Activated naive CD4-positive, alpha-beta T cell treated with anti-CD3 and anti-CD28 coated beads, Interleukin-2, amount 50 U/mL, for 72 hours (primary cell): Measurements from ENCODE around the gene ITGB7. TPM values are rescaled to one million over a fixed set of nuclear protein-coding genes. Genes with fewer than 3 reads are reported as not detected.

ENCODE experiments used
- ATAC-seq, 2 donors: fragments of 150-1000 bp; cut with Tn5 transposase; 2 replicates each; pipeline ENCODE4 v1.10.0; 2021; ENCODE audit warnings: mild to moderate bottlenecking in 2 of 2, moderate library complexity in 2 of 2
- DNase-seq, 2 donors: peaks; one replicate each; pipeline ENCODE4 v3.0.0; 2021 to 2022; ENCODE audit warnings: low spot score in 2 of 2
- H3K27ac Mint-ChIP-seq, 2 donors: one replicate each; pipeline ENCODE4 v1.8.0; 2022; ENCODE audit warnings: mild to moderate bottlenecking in 2 of 2, mixed read lengths in 2 of 2
- H3K36me3 Mint-ChIP-seq, 2 donors: one replicate each; pipeline ENCODE4 v1.8.0; 2022; ENCODE audit warnings: mixed read lengths in 2 of 2
- H3K9me3 Mint-ChIP-seq, 2 donors: one replicate each; pipeline ENCODE4 v1.8.0; 2022; ENCODE audit warnings: mixed read lengths in 2 of 2
- total RNA-seq, 2 donors: library from RNA; stranded (reverse); gene quantifications; one replicate each; pipeline ENCODE4 v1.2.3, GENCODE V29; 2022

ITGB7 gene
- total RNA-seq, 2 donors from 2014 or later, result 71.4 to 76.3 TPM

GRCh38 chr12:53161119-53161911, 45.7 kb downstream of the ITGB7 start:
- Mint-ChIP-seq H3K9me3 (no peaks in the 10 kb centered on the region), H3K27ac (no peak overlapping the region), H3K36me3 (no peaks in the 10 kb centered on the region)
- ATAC-seq (no peak), DNase-seq (no peak)

- H3K27ac Mint-ChIP-seq, result peak overlapping the region in 1 of 2 donors; percentile 33
- H3K9me3 Mint-ChIP-seq, result no peaks in the 10 kb centered on the region
- ATAC-seq (no peak), DNase-seq (no peak)
- H3K36me3 Mint-ChIP-seq, result no peaks in the 10 kb centered on the region
Observed at GRCh38 chr12:53160673-53161072, 46.4 kb downstream of the ITGB7 start.

DNA sequence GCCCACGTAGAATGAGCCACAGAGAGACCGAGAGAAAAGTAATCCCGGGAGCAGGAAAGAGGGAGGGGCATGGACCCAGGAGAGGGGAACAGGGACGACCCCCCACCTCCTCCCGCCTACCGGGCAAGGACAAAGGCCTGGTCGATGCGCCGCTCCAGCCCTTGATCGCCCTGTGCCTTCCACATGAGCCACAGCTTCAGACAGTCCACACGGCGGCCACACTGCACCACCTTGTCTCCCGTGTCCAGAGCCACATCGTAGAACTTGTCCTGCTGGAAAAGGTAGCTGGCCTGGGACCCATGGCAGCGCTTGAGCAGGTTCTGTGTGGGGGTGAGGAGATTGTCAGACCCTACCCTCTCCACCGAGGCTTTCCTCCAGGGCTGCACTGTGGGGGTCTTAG, 47.1 kb downstream of the ITGB7 start:
- DNase-seq (no peak), ATAC-seq (no peak)
- Mint-ChIP-seq H3K9me3 (no peaks in the 10 kb centered on the region), H3K27ac (peak overlapping the region in 1 of 2 donors; percentile 53), H3K36me3 (no peaks in the 10 kb centered on the region)

DNA sequence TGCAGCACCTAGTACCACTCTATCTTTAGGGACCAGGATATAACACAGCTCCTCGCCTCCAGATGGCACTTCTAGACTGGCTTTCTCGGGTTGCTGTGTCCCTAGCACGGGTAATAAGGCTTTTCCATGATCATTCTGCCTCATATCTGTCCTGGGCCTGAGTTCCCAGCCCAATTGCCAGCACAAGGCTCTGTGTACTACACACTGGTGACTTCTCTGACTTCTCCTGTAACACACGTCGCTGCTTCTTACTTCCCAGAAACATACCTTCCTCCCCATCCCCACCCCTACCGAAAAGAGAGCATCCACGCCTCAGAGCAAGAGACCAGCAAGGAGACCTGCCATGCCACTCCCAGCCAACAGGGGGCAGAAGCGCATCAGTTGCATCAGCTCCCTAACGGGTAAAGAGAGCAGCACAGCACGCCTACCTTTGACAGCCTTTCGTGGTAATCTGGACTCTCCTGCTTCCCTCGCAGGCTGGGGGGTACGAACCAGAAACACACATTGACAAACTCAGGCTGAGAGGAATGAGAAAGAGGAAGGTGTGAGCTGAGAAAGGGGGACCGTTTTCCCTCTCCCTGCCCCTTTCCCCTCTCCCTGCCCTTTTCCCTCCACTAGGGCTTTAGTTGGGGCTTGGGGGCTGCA, 47.7 kb downstream of the ITGB7 start:
- Mint-ChIP-seq H3K9me3 (no peaks in the 10 kb centered on the region), H3K36me3 (no peaks in the 10 kb centered on the region), H3K27ac (peak overlapping the region; percentile 53 to 79)
- DNase-seq (peak; percentile 85 to 96), ATAC-seq (peak; percentile 98)

DNA sequence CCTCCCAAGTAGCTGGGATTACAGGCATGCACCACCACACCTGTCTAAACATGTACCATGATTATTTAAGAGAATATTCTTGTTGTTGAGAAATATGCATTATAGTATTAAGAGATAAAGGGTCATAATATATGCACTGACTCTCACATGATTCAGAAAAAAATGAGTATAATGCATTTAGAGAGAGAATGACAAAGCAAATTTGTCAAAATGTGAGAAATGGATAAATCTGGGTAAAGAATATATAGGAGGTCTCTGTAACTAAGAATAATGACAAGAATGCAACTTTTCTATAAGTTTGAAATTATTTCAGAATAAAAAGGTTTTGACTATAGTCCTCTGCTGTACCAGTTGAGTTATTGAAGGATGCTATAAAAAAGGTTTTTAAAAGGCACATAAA, 54.7 kb downstream of the ITGB7 start:
- DNase-seq (no peak), ATAC-seq (no peak)
- Mint-ChIP-seq H3K36me3 (no peaks in the 10 kb centered on the region), H3K27ac (no peak overlapping the region), H3K9me3 (no peaks in the 10 kb centered on the region)

- no peaks in the 10 kb centered on the region for H3K36me3 Mint-ChIP-seq
- no peak for ATAC-seq
Observed at GRCh38 chr12:53151039-53151438, 56.0 kb downstream of the ITGB7 start.

GRCh38 chr12:53147653-53148052, 59.4 kb downstream of the ITGB7 start:
- Mint-ChIP-seq H3K27ac (no peak overlapping the region), H3K9me3 (no peaks in the 10 kb centered on the region), H3K36me3 (no peaks in the 10 kb centered on the region)
- no peak for ATAC-seq
- no peak for DNase-seq

More at GRCh38 chr12:53151039-53151438, 56.0 kb downstream of the ITGB7 start:
- Mint-ChIP-seq H3K9me3 (no peaks in the 10 kb centered on the region), H3K27ac (no peak overlapping the region)
- no peak for DNase-seq

GRCh38 chr12:53147181-53147580, 59.9 kb downstream of the ITGB7 start:
- DNase-seq, result no peak
- ATAC-seq, result no peak
- Mint-ChIP-seq H3K27ac (no peak overlapping the region), H3K9me3 (no peaks in the 10 kb centered on the region), H3K36me3 (no peaks in the 10 kb centered on the region)

DNA sequence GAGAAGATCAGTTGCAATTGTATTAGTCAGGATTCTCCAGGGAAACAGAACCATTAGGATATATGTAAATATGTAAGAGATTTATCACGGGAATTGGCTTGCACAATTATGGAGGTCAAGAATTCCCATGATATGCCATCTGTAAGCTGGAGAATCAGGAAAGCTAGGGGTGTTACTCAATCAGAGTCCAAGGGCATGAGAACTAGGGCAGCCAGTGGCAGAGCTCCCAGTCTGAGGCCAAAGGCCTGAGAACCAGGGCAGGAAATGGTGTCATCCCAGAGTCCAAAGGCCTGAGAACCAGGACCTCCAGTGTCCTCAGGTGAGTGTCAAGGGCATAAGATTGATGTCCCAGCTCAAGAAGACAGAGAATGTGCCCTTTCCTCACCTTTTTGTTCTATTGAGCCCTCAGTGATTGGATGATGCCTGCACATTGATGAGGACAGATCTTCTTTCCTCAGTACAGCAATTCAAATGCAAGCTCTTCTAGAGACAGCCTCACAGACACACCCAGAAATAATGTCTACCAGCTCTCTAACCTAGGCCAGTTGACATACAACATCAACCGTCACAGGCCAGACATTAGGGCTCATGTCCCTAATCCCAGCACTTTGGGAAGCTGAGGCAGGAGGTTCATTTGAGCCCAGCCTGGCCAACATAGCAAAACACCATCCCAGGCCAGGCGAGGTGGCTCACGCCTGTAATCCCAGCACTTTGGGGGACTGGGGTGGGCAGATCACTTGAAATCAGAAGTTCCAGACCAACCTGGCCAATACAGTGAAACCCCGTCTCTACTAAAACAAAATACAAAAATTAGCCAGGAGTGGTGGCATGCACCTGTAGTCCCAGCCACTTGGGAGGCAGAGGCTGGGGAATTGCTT, 61.4 kb downstream of the ITGB7 start:
- no peak overlapping the region for H3K27ac Mint-ChIP-seq
- DNase-seq, result no peak
- no peak for ATAC-seq

GRCh38 chr12:53143355-53143754, 63.7 kb downstream of the ITGB7 start:
- DNase-seq (no peak), ATAC-seq (no peak)
- H3K9me3 Mint-ChIP-seq, result peaks cover 0 to 5% of the 10 kb centered on the region in 2 donors
- H3K27ac Mint-ChIP-seq, result no peak overlapping the region
- no peaks in the 10 kb centered on the region for H3K36me3 Mint-ChIP-seq

More for the DNA sequence above, 61.4 kb downstream of the ITGB7 start:
- Mint-ChIP-seq H3K9me3 (no peaks in the 10 kb centered on the region), H3K36me3 (no peaks in the 10 kb centered on the region)

Other genes with a start within 250 kb of the ITGB7 start
- 1,000 to 10,000 TPM in 1 of 2 donors, 100 to 1,000 TPM in 1; 637 to 1,013 TPM for gene EIF4B, start 200.8 kb downstream of the ITGB7 start, total RNA-seq
- gene TNS2, start 157.2 kb downstream of the ITGB7 start, total RNA-seq, result 1 to 10 TPM; 1.2 to 2.1 TPM
- gene SPRYD3, start 127.9 kb downstream of the ITGB7 start, total RNA-seq, result 10 to 100 TPM; 19.2 to 22.2 TPM
- gene IGFBP6, start 109.6 kb downstream of the ITGB7 start, total RNA-seq, result 1 to 10 TPM; 1.5 to 3.6 TPM
- under 1 TPM; 0.35 to 0.59 TPM for gene SOAT2, start 103.8 kb downstream of the ITGB7 start, total RNA-seq
- 10 to 100 TPM; 36.8 to 43.2 TPM for gene ZNF740, start 26.5 kb downstream of the ITGB7 start, total RNA-seq
- 10 to 100 TPM; 24.4 to 55.8 TPM for gene CSAD, start 26.3 kb downstream of the ITGB7 start, total RNA-seq
- 10 to 100 TPM; 15.5 to 23.5 TPM for gene RARG, start 25.0 kb upstream of the ITGB7 start, total RNA-seq
- 10 to 100 TPM; 32.8 to 76.3 TPM for gene ESPL1, start 61.0 kb upstream of the ITGB7 start, total RNA-seq
- 100 to 1,000 TPM; 334 to 355 TPM for gene PFDN5, start 88.3 kb upstream of the ITGB7 start, total RNA-seq
- 10 to 100 TPM; 63.8 to 91.5 TPM for gene MYG1, start 92.4 kb upstream of the ITGB7 start, total RNA-seq
- gene AAAS, start 114.4 kb upstream of the ITGB7 start, total RNA-seq, result 10 to 100 TPM; 52.3 to 83.5 TPM
- gene SP7, start 129.1 kb upstream of the ITGB7 start, total RNA-seq, result not detected
- gene SP1, start 172.9 kb upstream of the ITGB7 start, total RNA-seq, result 100 to 1,000 TPM in 1 of 2 donors, 10 to 100 TPM in 1; 86.0 to 156 TPM
- gene AMHR2, start 216.6 kb upstream of the ITGB7 start, total RNA-seq, result under 1 TPM in 1 of 2 donors, not detected in 1; 0.25 TPM
- 100 to 1,000 TPM; 170 to 226 TPM for gene PRR13, start 234.5 kb upstream of the ITGB7 start, total RNA-seq
- gene PCBP2, start 244.9 kb upstream of the ITGB7 start, total RNA-seq, result 1,000 to 10,000 TPM in 1 of 2 donors, 100 to 1,000 TPM in 1; 786 to 1,016 TPM